PC-9 (cell line): Measurements from ENCODE around the gene PHC2. TPM values are rescaled to one million over a fixed set of nuclear protein-coding genes. Genes with fewer than 3 reads are reported as not detected.

Experiments used
- BruUV-seq: library from RNA; stranded (reverse); fragments of 400-500 nt; replicated peaks from 2 replicates; lab custom pipeline; 2021; lab: Mats Ljungman, UMichigan
- CTCF ChIA-PET: fragments of 300-600 bp; sonication (Branson Sonifier 250); formaldehyde crosslinking; loops from one replicate; lab custom pipeline; 2022; ENCODE audit warnings: antibody characterized with exemption; lab: Charles Lee
- POLR2A ChIA-PET: fragments of 300-600 bp; sonication (Branson Sonifier 250); formaldehyde crosslinking; loops from one replicate; lab custom pipeline; 2022; ENCODE audit warnings: antibody characterized with exemption; ENCODE audit not compliant: unreplicated experiment; lab: Charles Lee
- DNase-seq, 2 experiments: peaks; one replicate each; pipeline versions ENCODE4 v3.0.0 to v3.0.0-alpha.2; 2015 to 2022; ENCODE audit warnings: mixed read lengths in 1 of 2
- H2AFZ ChIP-seq: fragments of 200-600 bp; sonication (generic); 2 replicates; pipeline ENCODE4 v1.8.1; 2017; ENCODE audit warnings: antibody characterized with exemption
- H3F3A ChIP-seq: fragments of 200-600 bp; sonication (generic); 2 replicates; pipeline ENCODE4 v1.8.1; 2017; ENCODE audit warnings: antibody characterized with exemption, mild to moderate bottlenecking, low read depth; ENCODE audit not compliant: insufficient read depth
- H3K27ac ChIP-seq: fragments of 200-600 bp; sonication (generic); 2 replicates; pipeline ENCODE4 v1.6.1; 2016; ENCODE audit warnings: mixed run types
- H3K27me3 ChIP-seq: fragments of 200-600 bp; sonication (generic); 2 replicates; pipeline ENCODE4 v1.6.1; 2016; ENCODE audit warnings: low read depth, mixed run types; ENCODE audit not compliant: insufficient read depth
- H3K36me3 ChIP-seq: fragments of 200-600 bp; sonication (generic); 2 replicates; pipeline ENCODE4 v1.6.1; 2016; ENCODE audit warnings: low read depth, mixed run types
- H3K4me1 ChIP-seq: fragments of 200-600 bp; sonication (generic); replicated peaks from 2 replicates; pipeline ENCODE4 v1.6.1; 2016; ENCODE audit warnings: mixed run types; ENCODE audit not compliant: insufficient read depth
- H3K4me2 ChIP-seq: fragments of 200-600 bp; sonication (generic); 2 replicates; pipeline ENCODE4 v1.6.1; 2017; ENCODE audit warnings: mixed run types
- H3K4me3 ChIP-seq: fragments of 200-600 bp; sonication (generic); 2 replicates; pipeline ENCODE4 v1.6.1; 2016; ENCODE audit warnings: mixed run types
- H3K79me2 ChIP-seq: fragments of 200-600 bp; sonication (generic); 2 replicates; pipeline ENCODE4 v1.6.1; 2017; ENCODE audit warnings: low read depth, mixed run types
- H3K9me2 ChIP-seq: fragments of 200-600 bp; sonication (generic); 2 replicates; pipeline ENCODE4 v1.8.1; 2017; ENCODE audit warnings: mild to moderate bottlenecking; ENCODE audit not compliant: insufficient read depth
- H3K9me3 ChIP-seq: fragments of 200-600 bp; sonication (generic); 2 replicates; pipeline ENCODE4 v1.8.1; 2016; ENCODE audit warnings: low read depth; ENCODE audit not compliant: insufficient read depth
- H4K20me1 ChIP-seq: fragments of 200-600 bp; sonication (generic); 2 replicates; pipeline ENCODE4 v1.8.1; 2017; ENCODE audit not compliant: insufficient read depth
- EZH2 ChIP-seq: fragments of 200-600 bp; sonication (generic); IDR thresholded peaks from 2 replicates; pipeline ENCODE4 v1.8.0; 2017; ENCODE audit warnings: antibody characterized with exemption, low read depth
- intact Hi-C: fragments of 100-400 bp; cut with micrococcal nuclease; formaldehyde crosslinking; loops from one replicate; pipeline ENCODE4 v1.10.0; 2022; ENCODE audit not compliant: unreplicated experiment
- total RNA-seq: library from RNA; stranded (reverse); gene quantifications from 2 replicates; pipeline ENCODE4 v1.2.3, GENCODE V29; 2021
- TF ChIP-seq, protein P1 (sequence below): fragments of 200-600 bp; sonication (generic); conservative IDR thresholded peaks from 2 replicates; pipeline ENCODE4 v1.6.1; 2017; ENCODE audit warnings: mixed run types, antibody characterized with exemption, mild to moderate bottlenecking, moderate library complexity

Gene PHC2
- total RNA-seq, 1 experiment from 2014 or later, result 48.1 TPM

DNA sequence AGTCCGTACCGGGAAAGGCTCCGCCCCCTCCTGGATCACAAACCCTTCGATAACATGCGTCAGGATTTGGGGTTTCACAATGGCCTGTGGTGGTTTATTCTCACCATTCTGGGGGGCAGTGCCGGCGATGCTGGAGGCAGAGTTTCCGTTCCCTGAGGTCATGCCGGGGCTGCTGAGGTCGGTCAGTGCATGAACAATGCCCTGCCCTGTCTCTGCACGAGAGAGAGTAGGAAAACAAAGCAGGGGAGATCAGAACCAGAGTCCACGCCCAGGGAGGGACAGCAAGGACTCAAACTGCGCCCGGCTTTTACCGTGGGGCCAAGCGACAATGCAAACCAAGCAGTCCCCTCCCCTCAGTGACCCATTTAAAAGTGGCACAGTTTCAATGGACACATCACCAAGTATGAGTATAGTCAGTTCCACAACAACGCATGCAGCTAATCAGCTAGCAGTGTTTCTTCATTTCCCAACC is 96.8 kb downstream of the PHC2 start:
- TF ChIP-seq, protein P1, sequence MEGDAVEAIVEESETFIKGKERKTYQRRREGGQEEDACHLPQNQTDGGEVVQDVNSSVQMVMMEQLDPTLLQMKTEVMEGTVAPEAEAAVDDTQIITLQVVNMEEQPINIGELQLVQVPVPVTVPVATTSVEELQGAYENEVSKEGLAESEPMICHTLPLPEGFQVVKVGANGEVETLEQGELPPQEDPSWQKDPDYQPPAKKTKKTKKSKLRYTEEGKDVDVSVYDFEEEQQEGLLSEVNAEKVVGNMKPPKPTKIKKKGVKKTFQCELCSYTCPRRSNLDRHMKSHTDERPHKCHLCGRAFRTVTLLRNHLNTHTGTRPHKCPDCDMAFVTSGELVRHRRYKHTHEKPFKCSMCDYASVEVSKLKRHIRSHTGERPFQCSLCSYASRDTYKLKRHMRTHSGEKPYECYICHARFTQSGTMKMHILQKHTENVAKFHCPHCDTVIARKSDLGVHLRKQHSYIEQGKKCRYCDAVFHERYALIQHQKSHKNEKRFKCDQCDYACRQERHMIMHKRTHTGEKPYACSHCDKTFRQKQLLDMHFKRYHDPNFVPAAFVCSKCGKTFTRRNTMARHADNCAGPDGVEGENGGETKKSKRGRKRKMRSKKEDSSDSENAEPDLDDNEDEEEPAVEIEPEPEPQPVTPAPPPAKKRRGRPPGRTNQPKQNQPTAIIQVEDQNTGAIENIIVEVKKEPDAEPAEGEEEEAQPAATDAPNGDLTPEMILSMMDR, result no peak
- no peak for TF ChIP-seq EZH2
- Histone ChIP-seq H3K79me2 (peaks cover 72% of the 10 kb centered on the region), H3K27ac (no peak overlapping the region), H3K4me2 (no peak overlapping the region), H3K4me1 (0 out of 2 replicates have a peak, but pooled peaks cover 5% of the 10 kb centered on the region), H2AFZ (no peak overlapping the region), H3K9me3 (no peaks in the 10 kb centered on the region), H3K27me3 (no peaks in the 10 kb centered on the region), H4K20me1 (peaks cover 85% of the 10 kb centered on the region), H3F3A (peaks cover 39% of the 10 kb centered on the region), H3K9me2 (no peaks in the 10 kb centered on the region), H3K36me3 (peaks cover 58% of the 10 kb centered on the region), H3K4me3 (no peak overlapping the region)
- intact Hi-C loops, result no loop called here
- no TSS peak for BruUV-seq
- ChIA-PET POLR2A (no interaction called here), CTCF (no interaction called here)
- no peak for DNase-seq

DNA sequence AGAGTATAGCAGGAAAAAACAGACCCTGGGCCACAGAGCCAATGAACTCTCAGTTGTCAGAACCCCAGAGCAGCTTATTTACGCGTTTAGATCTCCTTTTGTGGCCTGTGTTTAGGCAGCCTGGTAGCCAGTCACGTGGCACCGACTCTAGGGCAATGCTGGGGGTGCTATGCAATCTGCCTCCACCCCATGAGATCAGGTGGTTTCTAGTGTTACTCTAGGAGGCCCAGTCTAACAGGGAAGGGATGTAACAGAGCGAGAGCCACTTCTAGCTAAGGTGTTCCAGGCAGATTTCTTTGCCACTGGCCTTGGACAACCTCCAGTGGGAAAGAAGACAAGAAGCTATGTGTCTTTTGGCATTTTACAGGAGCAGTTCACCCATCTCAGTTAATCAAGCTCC is 98.0 kb downstream of the PHC2 start:
- Histone ChIP-seq H3K27me3 (no peaks in the 10 kb centered on the region), H4K20me1 (peaks cover 83% of the 10 kb centered on the region), H3K4me3 (no peak overlapping the region), H3K9me3 (no peaks in the 10 kb centered on the region), H3K27ac (no peak overlapping the region), H3K4me1 (0 out of 2 replicates have a peak, but pooled peaks cover 4% of the 10 kb centered on the region), H2AFZ (no peak overlapping the region), H3K9me2 (no peaks in the 10 kb centered on the region), H3K36me3 (peaks cover 69% of the 10 kb centered on the region), H3K4me2 (no peak overlapping the region), H3K79me2 (peaks cover 60% of the 10 kb centered on the region), H3F3A (peaks cover 43% of the 10 kb centered on the region)
- intact Hi-C loops, result no loop called here
- CTCF ChIA-PET, result interaction anchor here (0.5 kb wide), 1 partner anchor 857 kb away, joined by 7 read pairs; no protein-coding TSS in a partner anchor
- DNase-seq, result no peak
- BruUV-seq, result no TSS peak
- no peak for TF ChIP-seq EZH2
- POLR2A ChIA-PET, result no interaction called here

DNA sequence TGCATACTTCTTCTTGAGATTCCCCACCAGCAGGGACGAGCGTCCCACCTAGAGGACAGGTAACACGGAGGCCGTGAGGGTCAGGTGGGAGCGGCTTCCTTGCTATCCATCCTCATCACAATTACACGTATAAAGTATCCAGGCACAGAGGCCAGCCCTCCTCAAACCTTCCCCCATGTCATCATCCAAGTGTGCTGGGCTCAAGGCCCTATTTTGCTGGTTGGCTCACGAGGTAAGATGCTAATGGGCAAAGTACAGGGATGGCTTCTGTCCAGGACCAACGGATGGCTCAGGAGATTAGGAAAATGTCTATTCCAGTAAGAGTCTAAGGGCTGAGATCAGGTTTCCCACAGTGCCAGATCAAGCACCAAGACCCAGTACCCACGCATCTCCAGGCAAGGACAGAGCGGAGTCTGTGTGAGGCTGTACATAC is 98.5 kb downstream of the PHC2 start:
- no peaks in the 10 kb centered on the region for H3K9me3 ChIP-seq
- intact Hi-C loops, result no loop called here
- H3K9me2 ChIP-seq, result no peaks in the 10 kb centered on the region
- peaks cover 48% of the 10 kb centered on the region for H3F3A ChIP-seq
- no peak overlapping the region for H2AFZ ChIP-seq
- peaks cover 55% of the 10 kb centered on the region for H3K79me2 ChIP-seq
- POLR2A ChIA-PET, result no interaction called here
- CTCF ChIA-PET, result interaction anchor here (0.5 kb wide), 1 partner anchor 856 kb away, joined by 7 read pairs; no protein-coding TSS in a partner anchor
- no peaks in the 10 kb centered on the region for H3K27me3 ChIP-seq
- no peak overlapping the region for H3K27ac ChIP-seq
- no peak overlapping the region for H3K4me2 ChIP-seq
- H3K36me3 ChIP-seq, result peaks cover 71% of the 10 kb centered on the region
- 0 out of 2 replicates have a peak, but pooled peaks cover 4% of the 10 kb centered on the region for H3K4me1 ChIP-seq
- DNase-seq, result no peak
- BruUV-seq, result no TSS peak
- H4K20me1 ChIP-seq, result peaks cover 79% of the 10 kb centered on the region
- TF ChIP-seq EZH2, result no peak
- TF ChIP-seq, protein P1, result no peak
- H3K4me3 ChIP-seq, result no peak overlapping the region
